Measurements from ENCODE around the gene GPR153.

- TF ChIP-seq EZH2 (IDR thresholded peaks at IDR 0.05; ENCODE audit: insufficient read depth, poor library complexity, severe bottlenecking) (no peak), EZH2phosphoT487 (IDR thresholded peaks at IDR 0.05; ENCODE audit: insufficient read depth, low read depth) (no peak)
These were observed 51.9 kb downstream of the GPR153 start for GRCh38 chr1:6208723-6209660.

Data from GM23248 (cell line).